Skin of body (tissue), 2 donors: Measurements from ENCODE around the gene SLC2A4RG. TPM values are rescaled to one million over a fixed set of nuclear protein-coding genes. Genes with fewer than 3 reads are reported as not detected.

ENCODE experiments used
- small RNA-seq: library from RNA; depleted of rRNA; stranded (forward); fragments of <200 nt; gene quantifications from one replicate; pipeline ENCODE3, GENCODE V24; 2014; ENCODE audit warnings: low replicate concordance
- total RNA-seq: library from RNA; depleted of rRNA; stranded (reverse); fragments of >200 nt; gene quantifications from one replicate; pipeline ENCODE4 v1.2.3, GENCODE V29; 2014

SLC2A4RG gene
- total RNA-seq, 1 donor from 2014 or later, result 21.5 TPM

Small RNA genes within 50 kb of the gene (small RNA-seq; reads per million reads assigned to genes)
- not detected for gene LIME1
- gene TNFRSF6B, result not detected

Other genes starting within 250 kb of the SLC2A4RG start
- gene EEF1A2, start 240.7 kb upstream of the SLC2A4RG start, total RNA-seq, result 38.5 TPM
- 30.8 TPM for gene PPDPF, start 219.0 kb upstream of the SLC2A4RG start, total RNA-seq
- 3.8 TPM for gene PTK6, start 202.4 kb upstream of the SLC2A4RG start, total RNA-seq
- 1.1 TPM for gene SRMS, start 192.0 kb upstream of the SLC2A4RG start, total RNA-seq
- 0.59 TPM for gene FNDC11, start 185.6 kb upstream of the SLC2A4RG start, total RNA-seq
- 19.8 TPM for gene HELZ2, start 165.5 kb upstream of the SLC2A4RG start, total RNA-seq
- 6.4 TPM for gene GMEB2, start 112.7 kb upstream of the SLC2A4RG start, total RNA-seq
- gene STMN3, start 86.4 kb upstream of the SLC2A4RG start, total RNA-seq, result 21.6 TPM
- 13.3 TPM for gene RTEL1, start 81.5 kb upstream of the SLC2A4RG start, total RNA-seq
- gene TNFRSF6B, start 43.1 kb upstream of the SLC2A4RG start, total RNA-seq, result 3.4 TPM
- gene ARFRP1, start 31.8 kb upstream of the SLC2A4RG start, total RNA-seq, result 16.3 TPM
- gene ZGPAT, start 31.7 kb upstream of the SLC2A4RG start, total RNA-seq, result 9.8 TPM
- 3.7 TPM for gene LIME1, start 3.1 kb upstream of the SLC2A4RG start, total RNA-seq
- gene ZBTB46, start 91.5 kb downstream of the SLC2A4RG start, total RNA-seq, result 8.3 TPM
- gene ABHD16B, start 121.7 kb downstream of the SLC2A4RG start, total RNA-seq, result not detected
- gene TPD52L2, start 125.5 kb downstream of the SLC2A4RG start, total RNA-seq, result 39.3 TPM
- 20.9 TPM for gene DNAJC5, start 155.3 kb downstream of the SLC2A4RG start, total RNA-seq
- 23.0 TPM for gene UCKL1, start 216.6 kb downstream of the SLC2A4RG start, total RNA-seq
- 9.7 TPM for gene ZNF512B, start 230.2 kb downstream of the SLC2A4RG start, total RNA-seq
- gene SAMD10, start 239.9 kb downstream of the SLC2A4RG start, total RNA-seq, result 1.6 TPM
- 39.9 TPM for gene PRPF6, start 241.4 kb downstream of the SLC2A4RG start, total RNA-seq